SK-N-SH (cell line): ENCODE data around the gene OR51V1. TPM values are rescaled to one million over a fixed set of nuclear protein-coding genes. Genes with fewer than 3 reads are reported as not detected.

Experiments
- CTCF ChIA-PET: fragments of 300-600, 350-600 bp; formaldehyde crosslinking; extraction: SDS; loops from one replicate; lab custom pipeline; 2021; lab: Yijun Ruan, JAX
- POLR2A ChIA-PET: fragments of 350-600 bp; sonication (Branson Sonifier 250); formaldehyde crosslinking; extraction: SDS; loops from one replicate; lab custom pipeline; 2020; ENCODE audit warnings: antibody characterized with exemption, inconsistent platforms; lab: Yijun Ruan, JAX
- DNase-seq: peaks from one replicate; pipeline ENCODE4 v3.0.0; 2012
- H2AFZ ChIP-seq: fragments of 200-600 bp; sonication (generic); 2 replicates; pipeline ENCODE4 v1.8.1; 2016; ENCODE audit warnings: antibody characterized with exemption, mild to moderate bottlenecking, low read depth
- H3F3A ChIP-seq: fragments of 200-600 bp; sonication (generic); replicated peaks from 2 replicates; pipeline ENCODE3; 2016; ENCODE audit warnings: antibody characterized with exemption, mild to moderate bottlenecking; ENCODE audit not compliant: insufficient read depth
- H3K27ac ChIP-seq, 2 experiments: fragments of 200-500 bp in 1 of 2; fragments of 200-600 bp in 1 of 2; sonication (Bioruptor generic) in 1 of 2; sonication (generic), shearing (Covaris generic) in 1 of 2; 2 replicates each; pipeline versions ENCODE4 v1.5.1 to v1.6.1; 2014 to 2016; ENCODE audit warnings: low read depth in 2 of 2, inconsistent platforms in 1 of 2, low read length in 1 of 2, mild to moderate bottlenecking in 1 of 2, mixed read lengths in 1 of 2
- H3K27me3 ChIP-seq: fragments of 200-600 bp; sonication (generic), shearing (Covaris generic); 2 replicates; pipeline ENCODE4 v1.6.1; 2016; ENCODE audit warnings: mixed run types; ENCODE audit not compliant: insufficient read depth
- H3K36me3 ChIP-seq, 2 experiments: fragments of 200-500 bp in 1 of 2; fragments of 200-600 bp in 1 of 2; sonication (Bioruptor generic) in 1 of 2; sonication (generic) in 1 of 2; replicated peaks in 1 of 2; 2 replicates each; pipeline versions ENCODE3 to v1.5.1; 2014 to 2016; ENCODE audit warnings: low read length in 1 of 2, mild to moderate bottlenecking in 1 of 2; ENCODE audit not compliant: insufficient read depth in 2 of 2, control insufficient read depth in 1 of 2
- H3K4me1 ChIP-seq, 2 experiments: fragments of 200-500 bp in 1 of 2; fragments of 200-600 bp in 1 of 2; sonication (Bioruptor generic) in 1 of 2; sonication (generic), shearing (Covaris generic) in 1 of 2; 2 replicates each; pipeline versions ENCODE4 v1.5.1 to v1.6.1; 2014 to 2016; ENCODE audit warnings: low read depth in 1 of 2, low read length in 1 of 2, mixed run types in 1 of 2; ENCODE audit not compliant: insufficient read depth in 2 of 2, control insufficient read depth in 1 of 2
- H3K4me2 ChIP-seq: fragments of 200-600 bp; sonication (generic), shearing (Covaris generic); 2 replicates; pipeline ENCODE4 v1.6.1; 2017; ENCODE audit warnings: mixed run types
- H3K4me3 ChIP-seq, 2 experiments: fragments of 200-500 bp in 1 of 2; fragments of 200-600 bp in 1 of 2; sonication (Bioruptor generic) in 1 of 2; sonication (generic), shearing (Covaris generic) in 1 of 2; 2 replicates each; pipeline versions ENCODE4 v1.5.1 to v1.8.1; 2014 to 2016; ENCODE audit warnings: low read depth in 2 of 2, inconsistent platforms in 1 of 2, low read length in 1 of 2, mild to moderate bottlenecking in 1 of 2, mixed read lengths in 1 of 2, moderate library complexity in 1 of 2
- H3K79me2 ChIP-seq: fragments of 200-600 bp; sonication (generic); 2 replicates; pipeline ENCODE4 v1.8.1; 2017; ENCODE audit warnings: mild to moderate bottlenecking; ENCODE audit not compliant: insufficient read depth
- H3K9ac ChIP-seq: fragments of 200-600 bp; sonication (generic); 2 replicates; pipeline ENCODE4 v1.6.1; 2017; ENCODE audit warnings: mixed run types
- H3K9me2 ChIP-seq: fragments of 200-600 bp; sonication (generic); 2 replicates; pipeline ENCODE4 v1.6.1; 2017; ENCODE audit warnings: mixed run types
- H3K9me3 ChIP-seq: fragments of 200-600 bp; sonication (generic); 2 replicates; pipeline ENCODE4 v1.6.1; 2017; ENCODE audit warnings: mixed run types, mild to moderate bottlenecking, moderate library complexity
- H4K20me1 ChIP-seq: fragments of 200-600 bp; sonication (generic); 2 replicates; pipeline ENCODE4 v1.6.1; 2017; ENCODE audit warnings: mild to moderate bottlenecking, mixed run types; ENCODE audit not compliant: insufficient read depth
- CHD2 ChIP-seq: fragments of 150-350 bp; IDR thresholded peaks from 2 replicates; pipeline ENCODE4 v1.6.1; 2018; ENCODE audit warnings: low read length; ENCODE audit not compliant: partially characterized antibody
- GABPA ChIP-seq: IDR thresholded peaks from 2 replicates; pipeline ENCODE4 v1.4.0; 2012; ENCODE audit warnings: low read depth, mild to moderate bottlenecking
- TEAD4 ChIP-seq: IDR thresholded peaks from 2 replicates; pipeline ENCODE4 v1.4.0; 2012; ENCODE audit warnings: mild to moderate bottlenecking, borderline replicate concordance; ENCODE audit not compliant: insufficient read depth
- WGBS: methylation state at CpG from one replicate; pipeline ENCODE4 v1.1.6; 2017; ENCODE audit warnings: low lambda C conversion rate; 5-methylcytosine and 5-hydroxymethylcytosine counted together
- polyA plus RNA-seq, 3 experiments: library from polyadenylated mRNA; depleted of rRNA; stranded (reverse); fragments of >200 nt; gene quantifications; 2 replicates each; pipeline ENCODE4 v1.2.3, GENCODE V29; 2012

Gene OR51V1
- polyA plus RNA-seq, 1 of the 3 experiments (the other 2 are of a cell fraction), result not detected

GRCh38 chr11:5151713-5152153, 48.7 kb downstream of the OR51V1 start:
- Histone ChIP-seq H3K79me2 (no peaks in the 10 kb centered on the region), H3F3A (no peaks in the 10 kb centered on the region), H3K4me2 (no peak overlapping the region), H3K9ac (no peak overlapping the region), H2AFZ (no peak overlapping the region), H3K9me2 (no peaks in the 10 kb centered on the region), H3K27ac (no peak overlapping the region), H3K4me3 (no peak overlapping the region), H3K27me3 (no peaks in the 10 kb centered on the region; the same call in 1 of the 2 replicates), H3K4me1 (no peaks in the 10 kb centered on the region), H3K36me3 (no peaks in the 10 kb centered on the region), H4K20me1 (no peaks in the 10 kb centered on the region), H3K9me3 (no peaks in the 10 kb centered on the region)
- CTCF ChIA-PET, result no interaction called here
- TF ChIP-seq TEAD4, result no peak
- TF ChIP-seq CHD2, result no peak
- TF ChIP-seq GABPA, result no peak
- no peak for DNase-seq
- POLR2A ChIA-PET, result no interaction called here
- 7% methylated on average over 3 of the region's 3 CpGs for WGBS

Other genes with a start within 250 kb of the OR51V1 start
- gene OR51A2, start 245.0 kb downstream of the OR51V1 start, polyA plus RNA-seq (2012; rRNA removed), result not detected in 2 replicates
- not detected in 2 replicates for gene OR51L1, start 205.8 kb downstream of the OR51V1 start, polyA plus RNA-seq (2012; rRNA removed)
- gene OR52J3, start 154.2 kb downstream of the OR51V1 start, polyA plus RNA-seq (2012; rRNA removed), result not detected in 2 replicates
- not detected in 2 replicates for gene OR52E2, start 141.1 kb downstream of the OR51V1 start, polyA plus RNA-seq (2012; rRNA removed)
- not detected in 2 replicates for gene OR52E1, start 131.1 kb downstream of the OR51V1 start, polyA plus RNA-seq (2012; rRNA removed)
- gene OR52A5, start 62.3 kb downstream of the OR51V1 start, polyA plus RNA-seq (2012; rRNA removed), result not detected in 2 replicates
- gene OR52A1, start 45.9 kb downstream of the OR51V1 start, polyA plus RNA-seq (2012; rRNA removed), result not detected in 2 replicates
- gene HBB, start 26.4 kb upstream of the OR51V1 start, polyA plus RNA-seq (2012; rRNA removed), result not detected in 2 replicates
- not detected in 2 replicates for gene HBD, start 33.8 kb upstream of the OR51V1 start, polyA plus RNA-seq (2012; rRNA removed)
- not detected in 2 replicates for gene HBG1, start 49.2 kb upstream of the OR51V1 start, polyA plus RNA-seq (2012; rRNA removed)
- gene HBG2, start 54.1 kb upstream of the OR51V1 start, polyA plus RNA-seq (2012; rRNA removed), result 0.33 TPM in 1 of 2 replicates, not detected in the other
- gene HBE1, start 69.3 kb upstream of the OR51V1 start, polyA plus RNA-seq (2012; rRNA removed), result 2.4 TPM in 2 replicates
- gene OR51B4, start 101.3 kb upstream of the OR51V1 start, polyA plus RNA-seq (2012; rRNA removed), result 0.07 and 0.29 TPM in 2 replicates
- gene OR51B2, start 123.6 kb upstream of the OR51V1 start, polyA plus RNA-seq (2012; rRNA removed), result not detected in 2 replicates
- gene OR51B5, start 142.8 kb upstream of the OR51V1 start, polyA plus RNA-seq (2012; rRNA removed), result 0.15 and 0.29 TPM in 2 replicates
- gene OR51B6, start 150.8 kb upstream of the OR51V1 start, polyA plus RNA-seq (2012; rRNA removed), result not detected in 2 replicates
- gene OR51M1, start 183.1 kb upstream of the OR51V1 start, polyA plus RNA-seq (2012; rRNA removed), result not detected in 2 replicates
- gene OR51Q1, start 221.4 kb upstream of the OR51V1 start, polyA plus RNA-seq (2012; rRNA removed), result not detected in 2 replicates
- gene OR51I1, start 240.8 kb upstream of the OR51V1 start, polyA plus RNA-seq (2012; rRNA removed), result 0.08 TPM in 1 of 2 replicates, not detected in the other
- gene OR51I2, start 248.6 kb upstream of the OR51V1 start, polyA plus RNA-seq (2012; rRNA removed), result not detected in 2 replicates